Choroid plexus epithelial cell (primary cell): ENCODE results near the gene SCAMP1.

ENCODE experiments used
- DNase-seq: peaks from one replicate; pipeline ENCODE4 v3.0.0-alpha.2; 2010; ENCODE audit warnings: low read depth
- H3K4me3 ChIP-seq: 2 replicates; pipeline ENCODE4 v1.5.1; 2011; ENCODE audit warnings: low read depth, mild to moderate bottlenecking, control low read depth, low read length, moderate library complexity
- CTCF ChIP-seq: conservative IDR thresholded peaks from 2 replicates; pipeline ENCODE4 v1.5.1; 2011; ENCODE audit warnings: low read depth, mild to moderate bottlenecking, control low read depth, inconsistent platforms, low read length, moderate library complexity

The SCAMP1 gene

GRCh38 chr5:78509884-78510769, 149.7 kb downstream of the SCAMP1 start:
- TF ChIP-seq CTCF = peak; percentile 34
- H3K4me3 ChIP-seq = peak overlapping the region; percentile 53
- no peak for DNase-seq

GRCh38 chr5:78511121-78511906, 150.9 kb downstream of the SCAMP1 start:
- TF ChIP-seq CTCF = no peak

GRCh38 chr5:78512435-78512834, 152.0 kb downstream of the SCAMP1 start:
- H3K4me3 ChIP-seq = no peak overlapping the region
- no peak for DNase-seq
- no peak for TF ChIP-seq CTCF

More at GRCh38 chr5:78511121-78511906, 150.9 kb downstream of the SCAMP1 start:
- H3K4me3 ChIP-seq = no peak overlapping the region
- DNase-seq = no peak

DNA sequence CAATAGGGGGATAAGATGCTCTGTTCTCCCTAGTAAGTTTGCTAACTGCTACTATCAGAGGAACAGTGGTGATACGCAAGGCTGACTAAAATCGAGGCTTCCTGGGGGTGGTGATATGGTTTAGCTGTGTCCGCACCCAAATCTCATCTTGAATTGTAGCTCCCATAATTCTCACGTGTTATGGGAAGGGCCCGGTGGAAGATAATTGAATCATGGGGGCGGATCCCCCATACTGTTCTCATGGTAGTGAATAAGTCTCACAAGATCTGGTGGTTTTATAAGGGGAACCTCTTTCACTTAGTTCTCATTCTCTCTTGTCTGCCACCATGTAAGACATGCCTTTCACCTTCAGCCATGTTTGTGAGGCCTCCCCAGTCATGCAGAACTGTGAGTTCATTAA, 153.0 kb downstream of the SCAMP1 start:
- no peak overlapping the region for H3K4me3 ChIP-seq
- no peak for TF ChIP-seq CTCF
- no peak for DNase-seq

DNA sequence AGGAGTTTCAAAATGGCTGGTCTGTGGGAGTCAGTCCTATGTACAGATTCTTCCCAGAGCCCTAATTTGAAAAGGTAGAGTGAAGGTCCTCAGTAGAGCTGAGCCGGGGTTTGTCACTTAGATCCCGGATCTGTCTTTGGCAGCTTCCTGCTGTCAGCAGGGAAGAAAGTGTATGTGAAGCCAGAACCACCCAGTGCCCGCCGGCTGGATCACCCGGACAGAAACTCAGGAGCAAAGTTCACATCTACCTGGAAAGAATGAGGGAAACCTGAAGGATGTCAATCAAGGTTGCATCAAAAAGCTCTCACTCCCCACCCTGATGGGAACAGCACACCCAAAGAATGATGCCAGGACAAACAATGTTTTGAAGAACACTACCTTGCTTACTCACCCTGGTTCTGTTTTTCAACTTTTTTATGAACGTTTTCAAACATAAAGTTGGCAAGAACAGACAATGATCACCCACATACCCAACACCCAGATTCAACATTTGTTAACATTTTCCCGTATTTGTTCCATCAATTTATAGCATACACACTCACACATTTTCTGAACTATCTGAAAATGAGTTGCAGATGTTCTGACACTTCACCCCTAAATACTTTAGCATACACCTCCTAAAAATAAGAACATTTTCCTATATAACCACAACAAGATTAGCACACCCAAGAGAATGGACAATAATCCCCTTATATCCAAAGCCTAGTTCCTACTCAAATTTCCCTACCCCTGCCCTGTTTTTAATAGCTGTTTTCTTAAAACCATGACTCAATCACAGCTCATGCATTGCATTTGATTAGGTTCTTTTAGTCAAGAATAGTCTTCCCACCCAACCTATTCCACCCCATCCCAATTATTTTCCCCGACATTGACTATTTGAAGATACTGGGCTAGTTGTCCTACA, 154.3 kb downstream of the SCAMP1 start:
- no peak for TF ChIP-seq CTCF
- DNase-seq = no peak
- no peak overlapping the region for H3K4me3 ChIP-seq

DNA sequence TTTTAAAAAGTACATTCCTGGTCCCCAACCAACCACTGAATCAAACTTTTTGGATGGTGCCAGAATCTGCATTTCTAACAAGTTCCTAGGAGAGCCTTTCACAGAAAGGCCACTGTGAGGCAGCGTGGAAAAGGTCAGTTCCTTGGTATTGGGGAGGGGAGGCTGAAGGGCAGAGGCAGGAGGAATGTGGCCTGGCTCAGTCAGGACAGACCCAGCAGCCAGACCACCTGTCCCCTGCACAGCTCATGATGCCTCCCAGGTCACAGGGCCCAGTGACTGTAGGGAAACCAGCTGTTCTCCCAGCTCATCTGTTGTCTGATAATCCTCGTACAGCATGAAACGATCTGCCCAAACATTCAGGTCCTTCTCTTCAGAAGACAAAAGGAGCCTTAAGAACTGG, 155.3 kb downstream of the SCAMP1 start:
- no peak for DNase-seq
- no peak for TF ChIP-seq CTCF
- no peak overlapping the region for H3K4me3 ChIP-seq
